Tibial artery (tissue), 4 donors: ENCODE results near the gene ENTPD6.

Experiments used
- DNase-seq, 2 donors: peaks; one replicate each; pipeline ENCODE4 v3.0.0-alpha.2; 2019
- H3K27ac ChIP-seq, 2 donors: fragments of 200-600 bp; sonication (generic) in 1 of 2; 1 replicate in 1 of 2; 2 replicates in 1 of 2; pipeline ENCODE4 v1.5.1; 2018 to 2019; ENCODE audit warnings: mild to moderate bottlenecking in 1 of 2
- H3K27me3 ChIP-seq, 2 donors: fragments of 200-600 bp; sonication (generic) in 1 of 2; one replicate each; pipeline versions ENCODE4 v1.5.1 to v1.6.0; 2016 to 2019
- H3K36me3 ChIP-seq, 3 donors: fragments of 200-600 bp; sonication (generic) in 2 of 3; one replicate each; pipeline ENCODE4 v1.5.1; 2016 to 2019; ENCODE audit warnings: mild to moderate bottlenecking in 2 of 3
- H3K4me1 ChIP-seq, 4 donors: fragments of 200-600 bp; sonication (generic) in 2 of 4; 1 replicate in 3 of 4; 2 replicates in 1 of 4; pipeline ENCODE4 v1.5.1; 2016 to 2019
- H3K4me3 ChIP-seq, 2 donors: fragments of 200-600 bp; sonication (generic) in 1 of 2; 1 replicate in 1 of 2; 2 replicates in 1 of 2; pipeline ENCODE4 v1.5.1; 2018 to 2019; ENCODE audit warnings: mild to moderate bottlenecking in 2 of 2
- H3K9me3 ChIP-seq, 3 donors: fragments of 200-600 bp; sonication (generic) in 1 of 3; one replicate each; pipeline ENCODE4 v1.5.1; 2016 to 2019
- intact Hi-C: fragments of 100-400 bp; cut with DNase I; formaldehyde crosslinking; loops from one replicate; pipeline ENCODE4 v1.15.0; 2023; ENCODE audit warnings: low total_unique reads
- TF ChIP-seq, protein P1 (sequence below), 2 experiments: fragments of 200-600 bp in 1 of 2; fragments of 450-650 bp in 1 of 2; IDR thresholded peaks; one replicate each; pipeline ENCODE4 v1.5.1; 2017 to 2019; ENCODE audit warnings: antibody characterized with exemption in 2 of 2, mild to moderate bottlenecking in 1 of 2, moderate library complexity in 1 of 2

ENTPD6 gene

DNA sequence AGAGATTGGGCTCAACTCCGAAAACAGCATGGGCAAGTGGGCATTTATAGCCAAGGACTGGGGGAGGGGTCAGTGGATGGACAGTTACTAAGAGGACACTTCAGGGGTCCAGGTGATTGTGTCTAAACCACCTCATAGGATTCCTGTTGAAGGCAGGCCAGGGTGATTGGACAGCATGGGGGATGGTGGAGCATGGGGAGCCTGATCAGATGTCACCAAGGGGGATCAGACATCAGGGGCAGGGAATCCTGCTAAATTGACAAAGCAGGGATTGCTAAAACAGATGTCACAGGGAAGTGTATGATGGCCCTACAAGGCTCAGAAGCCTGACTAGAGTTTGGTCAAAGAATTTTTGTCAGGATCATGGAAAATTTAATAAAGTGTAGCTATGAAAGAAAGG lies 49.9 kb downstream of the ENTPD6 start:
- DNase-seq, result no peak
- TF ChIP-seq, protein P1, sequence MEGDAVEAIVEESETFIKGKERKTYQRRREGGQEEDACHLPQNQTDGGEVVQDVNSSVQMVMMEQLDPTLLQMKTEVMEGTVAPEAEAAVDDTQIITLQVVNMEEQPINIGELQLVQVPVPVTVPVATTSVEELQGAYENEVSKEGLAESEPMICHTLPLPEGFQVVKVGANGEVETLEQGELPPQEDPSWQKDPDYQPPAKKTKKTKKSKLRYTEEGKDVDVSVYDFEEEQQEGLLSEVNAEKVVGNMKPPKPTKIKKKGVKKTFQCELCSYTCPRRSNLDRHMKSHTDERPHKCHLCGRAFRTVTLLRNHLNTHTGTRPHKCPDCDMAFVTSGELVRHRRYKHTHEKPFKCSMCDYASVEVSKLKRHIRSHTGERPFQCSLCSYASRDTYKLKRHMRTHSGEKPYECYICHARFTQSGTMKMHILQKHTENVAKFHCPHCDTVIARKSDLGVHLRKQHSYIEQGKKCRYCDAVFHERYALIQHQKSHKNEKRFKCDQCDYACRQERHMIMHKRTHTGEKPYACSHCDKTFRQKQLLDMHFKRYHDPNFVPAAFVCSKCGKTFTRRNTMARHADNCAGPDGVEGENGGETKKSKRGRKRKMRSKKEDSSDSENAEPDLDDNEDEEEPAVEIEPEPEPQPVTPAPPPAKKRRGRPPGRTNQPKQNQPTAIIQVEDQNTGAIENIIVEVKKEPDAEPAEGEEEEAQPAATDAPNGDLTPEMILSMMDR (IDR thresholded peaks at IDR 0.05), result no peak
- intact Hi-C loops, result loop anchor here (5.0 kb wide), 2 partner anchors 48 to 168 kb away; partner anchors contain the start of gene ENTPD6
- H3K27me3 ChIP-seq, result no peaks in the 10 kb centered on the region
- H3K27ac ChIP-seq, result no peak overlapping the region
- H3K36me3 ChIP-seq, result no peaks in the 10 kb centered on the region
- no peaks in the 10 kb centered on the region for H3K9me3 ChIP-seq
- H3K4me3 ChIP-seq, result no peak overlapping the region
- H3K4me1 ChIP-seq, result peaks cover 0 to 21% (median 18%) of the 10 kb centered on the region in 4 donors

- Histone ChIP-seq H3K36me3 (no peaks in the 10 kb centered on the region), H3K27ac (peak overlapping the region; percentile 98 to 99), H3K4me3 (peak overlapping the region in 1 of 2 donors; percentile 81), H3K9me3 (no peaks in the 10 kb centered on the region), H3K27me3 (no peaks in the 10 kb centered on the region), H3K4me1 (peaks cover 0 to 30% (median 25%) of the 10 kb centered on the region in 4 donors)
- TF ChIP-seq, protein P1 (IDR thresholded peaks at IDR 0.05), result no peak
- intact Hi-C loops, result loop anchor here (5.0 kb wide), 2 partner anchors 49 to 169 kb away; partner anchors contain the start of gene ENTPD6
- no peak for DNase-seq
Observed at GRCh38 chr20:25246182-25246999, 50.9 kb downstream of the ENTPD6 start.

- TF ChIP-seq, protein P1 (IDR thresholded peaks at IDR 0.05), result peak in 1 of 2 experiments; percentile 54
- no peaks in the 10 kb centered on the region for H3K9me3 ChIP-seq
- peak; percentile 82 to 86 for DNase-seq
- intact Hi-C loops, result loop anchor here (5.0 kb wide), 2 partner anchors 50 to 170 kb away; partner anchors contain the start of gene ENTPD6
- H3K27me3 ChIP-seq, result no peaks in the 10 kb centered on the region
- peaks cover 0 to 37% (median 30%) of the 10 kb centered on the region in 4 donors for H3K4me1 ChIP-seq
- H3K27ac ChIP-seq, result peak overlapping the region; percentile 98 to 99
- H3K36me3 ChIP-seq, result no peaks in the 10 kb centered on the region
- peak overlapping the region; percentile 81 to 92 for H3K4me3 ChIP-seq
Observed at GRCh38 chr20:25247000-25247517, 51.5 kb downstream of the ENTPD6 start.

DNA sequence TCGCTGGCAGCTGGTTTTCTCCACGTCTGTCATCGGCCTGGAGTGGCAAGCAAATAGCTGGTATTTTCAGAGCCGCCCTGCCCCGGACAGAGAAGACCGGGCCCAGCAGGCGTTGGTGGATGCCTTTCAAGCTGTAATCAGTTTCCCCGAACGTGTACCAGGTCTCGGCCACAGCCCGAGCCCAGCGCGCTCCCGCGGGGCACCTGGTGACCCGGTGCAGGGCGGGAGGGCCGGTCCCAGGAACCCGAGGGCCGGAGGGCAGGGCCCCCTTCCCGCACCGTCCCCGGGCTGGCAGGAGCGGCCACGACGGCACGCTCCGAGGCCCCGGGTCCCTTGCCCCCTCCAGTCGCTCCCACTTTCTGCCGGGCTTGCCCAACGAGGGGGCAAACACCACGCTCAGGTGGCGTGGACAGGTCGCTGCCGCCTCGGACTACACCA lies 52.0 kb downstream of the ENTPD6 start:
- peak; percentile 66 to 83 for DNase-seq
- Histone ChIP-seq H3K36me3 (no peaks in the 10 kb centered on the region), H3K27me3 (no peaks in the 10 kb centered on the region), H3K9me3 (no peaks in the 10 kb centered on the region), H3K4me3 (peak overlapping the region; percentile 81 to 92), H3K27ac (peak overlapping the region; percentile 98 to 99), H3K4me1 (peaks cover 0 to 41% (median 35%) of the 10 kb centered on the region in 4 donors)
- TF ChIP-seq, protein P1 (IDR thresholded peaks at IDR 0.05), result no peak
- intact Hi-C loops, result loop anchor here (5.0 kb wide), 2 partner anchors 50 to 170 kb away; partner anchors contain the start of gene ENTPD6

GRCh38 chr20:25247956-25248785 lies 52.7 kb downstream of the ENTPD6 start, which contains the start of gene PYGB:
Gene PYGB, plus strand, starts transcription at chr20:25248085. Its CDS starts 94 bp downstream, at chr20:25248179.
- Histone ChIP-seq H3K4me1 (peaks cover 4 to 48% (median 41%) of the 10 kb centered on the region in 4 donors), H3K4me3 (peak within 1 kb of the TSS; percentile 81 to 92), H3K36me3 (no peaks in the 10 kb centered on the region), H3K9me3 (no peaks in the 10 kb centered on the region), H3K27me3 (no peaks in the 10 kb centered on the region), H3K27ac (peak within 1 kb of the TSS; percentile 98 to 99)
- intact Hi-C loops, result loop anchor here (5.0 kb wide), 2 partner anchors 51 to 171 kb away; partner anchors contain the start of gene ENTPD6
- TF ChIP-seq, protein P1 (IDR thresholded peaks at IDR 0.05), result no peak
- peak; percentile 56 to 88 for DNase-seq
